Lung (tissue), 12 donors: ENCODE measurements around the gene TTC28. TPM values are rescaled to one million over a fixed set of nuclear protein-coding genes. Genes with fewer than 3 reads are reported as not detected.

Experiments used
- ATAC-seq: fragments of 200-7000 bp; cut with Tn5 transposase; one replicate; pipeline ENCODE4 v1.9.1; 2020; ENCODE audit warnings: moderate number of reproducible peaks; ENCODE audit not compliant: insufficient read depth, low FRiP score
- DNase-seq, 3 donors: peaks; one replicate each; pipeline ENCODE4 v3.0.0-alpha.2; 2013 to 2017
- H3K27ac ChIP-seq, 2 donors: one replicate each; pipeline ENCODE4 v1.5.1; 2013; ENCODE audit warnings: mild to moderate bottlenecking in 2 of 2, moderate library complexity in 2 of 2, control low read depth in 1 of 2, inconsistent platforms in 1 of 2, low read depth in 1 of 2, low read length in 1 of 2
- H3K27me3 ChIP-seq, 3 donors: one replicate each; pipeline ENCODE4 v1.5.1; 2013; ENCODE audit warnings: low read length in 2 of 3; ENCODE audit not compliant: control insufficient read depth in 3 of 3, insufficient read depth in 3 of 3
- H3K36me3 ChIP-seq, 4 donors: one replicate each; pipeline ENCODE4 v1.5.1; 2013; ENCODE audit warnings: low read length in 4 of 4, mild to moderate bottlenecking in 1 of 4, moderate library complexity in 1 of 4; ENCODE audit not compliant: control insufficient read depth in 4 of 4, insufficient read depth in 4 of 4
- H3K4me1 ChIP-seq, 5 donors: one replicate each; pipeline ENCODE4 v1.5.1; 2013; ENCODE audit warnings: low read length in 5 of 5, mild to moderate bottlenecking in 2 of 5, moderate library complexity in 1 of 5; ENCODE audit not compliant: control insufficient read depth in 5 of 5, insufficient read depth in 5 of 5
- H3K4me3 ChIP-seq: one replicate; pipeline ENCODE4 v1.5.1; 2013; ENCODE audit warnings: mild to moderate bottlenecking, control low read depth, moderate library complexity
- H3K9ac ChIP-seq, 2 donors: one replicate each; pipeline ENCODE4 v1.5.1; 2013; ENCODE audit warnings: low read length in 2 of 2, control low read depth in 1 of 2; ENCODE audit not compliant: insufficient read depth in 1 of 2
- H3K9me3 ChIP-seq, 4 donors: one replicate each; pipeline ENCODE4 v1.5.1; 2013; ENCODE audit warnings: low read length in 3 of 4, mild to moderate bottlenecking in 1 of 4, moderate library complexity in 1 of 4; ENCODE audit not compliant: control insufficient read depth in 4 of 4, insufficient read depth in 3 of 4
- WGBS, 2 donors: extraction: QIAGEN DNeasy Blood & Tissue Kit; methylation state at CpG; one replicate each; pipeline ENCODE4 v1.1.7; 2013; 5-methylcytosine and 5-hydroxymethylcytosine counted together
- polyA plus RNA-seq, 2 donors: library from polyadenylated mRNA; stranded (reverse); fragments of 200-250 nt; gene quantifications; one replicate each; pipeline ENCODE4 v1.2.1, GENCODE V29; 2013
- total RNA-seq, 2 donors: library from RNA; depleted of rRNA in 1 of 2; stranded (reverse); fragments of >200 nt in 1 of 2; gene quantifications; one replicate each; pipeline ENCODE4 v1.2.1, GENCODE V29; 2014 to 2021
- TF ChIP-seq, protein P1 (sequence below): IDR thresholded peaks from 2 replicates; pipeline ENCODE4 v1.5.1; 2012; ENCODE audit warnings: mild to moderate bottlenecking; ENCODE audit errors: control extremely low read depth, extremely low read depth
- donor health status: control.
- donor health status: control.
- donor health status: Bipolar disorder and iron deficiency.
- donor health status: healthy.
- donor health status: DM: yes; HTN: yes; CAD: no.

Gene TTC28
- total and polyA plus RNA-seq, 4 donors = 4.7 to 72.2 (median 24.8) TPM

- Histone ChIP-seq H3K9me3 (no peaks in the 10 kb centered on the region), H3K4me1 (peaks cover 0 to 5% (median 0%) of the 10 kb centered on the region in 5 donors), H3K9ac (no peak overlapping the region), H3K36me3 (peaks cover 0 to 20% (median 14%) of the 10 kb centered on the region in 4 donors), H3K4me3 (no peak overlapping the region), H3K27me3 (no peaks in the 10 kb centered on the region), H3K27ac (no peak overlapping the region)
- ATAC-seq (no peak), DNase-seq (no peak)
- TF ChIP-seq, protein P1, sequence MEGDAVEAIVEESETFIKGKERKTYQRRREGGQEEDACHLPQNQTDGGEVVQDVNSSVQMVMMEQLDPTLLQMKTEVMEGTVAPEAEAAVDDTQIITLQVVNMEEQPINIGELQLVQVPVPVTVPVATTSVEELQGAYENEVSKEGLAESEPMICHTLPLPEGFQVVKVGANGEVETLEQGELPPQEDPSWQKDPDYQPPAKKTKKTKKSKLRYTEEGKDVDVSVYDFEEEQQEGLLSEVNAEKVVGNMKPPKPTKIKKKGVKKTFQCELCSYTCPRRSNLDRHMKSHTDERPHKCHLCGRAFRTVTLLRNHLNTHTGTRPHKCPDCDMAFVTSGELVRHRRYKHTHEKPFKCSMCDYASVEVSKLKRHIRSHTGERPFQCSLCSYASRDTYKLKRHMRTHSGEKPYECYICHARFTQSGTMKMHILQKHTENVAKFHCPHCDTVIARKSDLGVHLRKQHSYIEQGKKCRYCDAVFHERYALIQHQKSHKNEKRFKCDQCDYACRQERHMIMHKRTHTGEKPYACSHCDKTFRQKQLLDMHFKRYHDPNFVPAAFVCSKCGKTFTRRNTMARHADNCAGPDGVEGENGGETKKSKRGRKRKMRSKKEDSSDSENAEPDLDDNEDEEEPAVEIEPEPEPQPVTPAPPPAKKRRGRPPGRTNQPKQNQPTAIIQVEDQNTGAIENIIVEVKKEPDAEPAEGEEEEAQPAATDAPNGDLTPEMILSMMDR = no peak
- WGBS, 2 donors = 91% methylated on average over 13 of the region's 13 CpGs
Observed at GRCh38 chr22:28002181-28002700, 677.4 kb downstream of the TTC28 start.

DNA sequence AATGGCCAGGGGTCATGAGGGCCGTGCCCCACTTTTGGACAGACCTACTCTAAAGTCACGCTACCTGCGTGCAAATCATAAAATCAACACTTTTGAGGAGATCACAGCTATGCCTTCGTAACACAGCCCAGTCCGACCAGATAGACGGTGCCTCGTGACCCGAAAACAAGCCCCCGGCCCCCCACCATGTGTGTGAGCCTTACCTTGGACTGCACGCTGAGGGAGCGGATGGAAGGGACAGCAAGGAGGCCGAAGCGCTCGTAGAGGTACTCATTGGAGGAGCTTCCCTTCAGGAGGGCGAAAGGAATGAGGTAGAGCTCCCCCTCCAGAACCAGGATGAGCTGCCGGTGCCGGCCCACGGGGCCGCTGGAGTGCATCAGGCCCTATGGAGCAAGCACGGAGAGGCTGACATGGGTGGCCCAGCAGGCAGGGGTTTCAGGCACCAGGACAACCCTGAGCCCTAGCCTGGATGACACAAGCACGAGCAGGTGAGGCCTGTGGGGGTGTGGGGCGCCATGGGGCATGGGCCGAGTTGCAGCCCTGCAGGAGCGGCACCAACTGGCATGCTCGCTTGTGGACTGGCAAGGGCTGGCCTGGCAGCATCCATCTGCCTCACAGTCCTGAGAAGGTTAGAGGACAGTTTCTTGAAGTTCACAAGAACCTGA lies 678.3 kb downstream of the TTC28 start:
- ATAC-seq (no peak), DNase-seq (no peak)
- Histone ChIP-seq H3K9ac (no peak overlapping the region), H3K27me3 (no peaks in the 10 kb centered on the region), H3K36me3 (peaks cover 0 to 25% (median 14%) of the 10 kb centered on the region in 4 donors), H3K9me3 (no peaks in the 10 kb centered on the region), H3K4me1 (peaks cover 0 to 5% (median 0%) of the 10 kb centered on the region in 5 donors), H3K4me3 (no peak overlapping the region), H3K27ac (no peak overlapping the region)
- TF ChIP-seq, protein P1 = no peak
- 96 to 98% methylated on average over 24 to 25 of the region's 25 CpGs for WGBS, 2 donors

- DNase-seq = no peak
- 92 to 95% methylated on average over 9 of the region's 9 CpGs for WGBS, 2 donors
- Histone ChIP-seq H3K4me1 (peaks cover 0 to 5% (median 0%) of the 10 kb centered on the region in 5 donors), H3K36me3 (peaks cover 0 to 33% (median 20%) of the 10 kb centered on the region in 4 donors), H3K4me3 (no peak overlapping the region), H3K27ac (no peak overlapping the region), H3K27me3 (no peaks in the 10 kb centered on the region), H3K9ac (no peak overlapping the region), H3K9me3 (no peaks in the 10 kb centered on the region)
- TF ChIP-seq, protein P1 = no peak
- ATAC-seq = no peak
Observed at GRCh38 chr22:28000361-28000760, 679.3 kb downstream of the TTC28 start.
